ENCODE data around the gene ECSIT. TPM values are rescaled to one million over a fixed set of nuclear protein-coding genes. Genes with fewer than 3 reads are reported as not detected.
"Not testable (repeated sequence)": the region's sequence is repeated elsewhere in the genome, so short reads cannot be mapped to it uniquely, and the experiment has no call there.

The ECSIT gene
- polyA plus RNA-seq, 1 donor (not counting 4 experiments of a cell fraction or from before 2014, with no cell fraction given) = 16.0 TPM

GRCh38 chr19:11461453-11461852, 67.5 kb downstream of the ECSIT start:
- Histone ChIP-seq H3K9ac (ENCODE audit: control insufficient read depth, extremely low read depth, insufficient read depth, low read length) (no peak overlapping the region), H3K4me3 (ENCODE audit: control insufficient read depth in 2 of 3, extremely low read depth in 1 of 3, insufficient read depth in 2 of 3, low read depth in 1 of 3, low read length in 3 of 3) (no peak overlapping the region), H3K27me3 (ENCODE audit: control insufficient read depth, extremely low read depth, insufficient read depth, low read length) (no peaks in the 10 kb centered on the region), H3K9me3 (ENCODE audit: control insufficient read depth, low read depth, low read length) (no peaks in the 10 kb centered on the region), H2AFZ (ENCODE audit: control insufficient read depth, low read length) (no peak overlapping the region), H3K36me3 (ENCODE audit: control insufficient read depth in 2 of 2, extremely low read depth in 1 of 2, insufficient read depth in 2 of 2, low read length in 2 of 2) (no peaks in the 10 kb centered on the region), H3K4me2 (ENCODE audit: control insufficient read depth, extremely low read depth, insufficient read depth, low read depth, low read length) (no peak overlapping the region), H3K79me2 (ENCODE audit: control insufficient read depth, insufficient read depth, low read length) (no peaks in the 10 kb centered on the region), H3K9me1 (ENCODE audit: control insufficient read depth, extremely low read depth, insufficient read depth, low read length) (no peaks in the 10 kb centered on the region), H3K4me1 (ENCODE audit: control insufficient read depth, extremely low read depth, insufficient read depth, low read length) (no peaks in the 10 kb centered on the region), H4K20me1 (ENCODE audit: control insufficient read depth, extremely low read depth, insufficient read depth, low read length) (no peaks in the 10 kb centered on the region), H3K27ac (ENCODE audit: control insufficient read depth, insufficient read depth, low read length) (no peak overlapping the region)
- DNase-seq (ENCODE audit: low read depth, low spot score) (no peak), FAIRE-seq (no peak)
- dilution Hi-C loops (cut with MboI; ENCODE audit: extremely low pct_ligation_motif_present, low sequenced_read_pairs) = no loop called here
- no peak for TF ChIP-seq EZH2 (IDR thresholded peaks at IDR 0.05; ENCODE audit: low read length)
- no peak for TF ChIP-seq CTCF (optimal IDR thresholded peaks at IDR 0.05 in 1 of 3, IDR thresholded peaks at IDR 0.05 in 1 of 3, conservative IDR thresholded peaks at IDR 0.05 in 1 of 3; ENCODE audit: extremely low read depth in 1 of 3, insufficient read depth in 2 of 3, low read length in 3 of 3)

- Histone ChIP-seq H3K9ac (ENCODE audit: control insufficient read depth, extremely low read depth, insufficient read depth, low read length) (no peak overlapping the region), H3K79me2 (ENCODE audit: control insufficient read depth, insufficient read depth, low read length) (no peaks in the 10 kb centered on the region), H3K27me3 (ENCODE audit: control insufficient read depth, extremely low read depth, insufficient read depth, low read length) (no peaks in the 10 kb centered on the region), H3K36me3 (ENCODE audit: control insufficient read depth in 2 of 2, extremely low read depth in 1 of 2, insufficient read depth in 2 of 2, low read length in 2 of 2) (no peaks in the 10 kb centered on the region), H3K27ac (ENCODE audit: control insufficient read depth, insufficient read depth, low read length) (no peak overlapping the region), H3K4me1 (ENCODE audit: control insufficient read depth, extremely low read depth, insufficient read depth, low read length) (no peaks in the 10 kb centered on the region), H3K9me3 (ENCODE audit: control insufficient read depth, low read depth, low read length) (no peaks in the 10 kb centered on the region), H3K4me2 (ENCODE audit: control insufficient read depth, extremely low read depth, insufficient read depth, low read depth, low read length) (no peak overlapping the region), H2AFZ (ENCODE audit: control insufficient read depth, low read length) (no peak overlapping the region), H4K20me1 (ENCODE audit: control insufficient read depth, extremely low read depth, insufficient read depth, low read length) (no peaks in the 10 kb centered on the region), H3K9me1 (ENCODE audit: control insufficient read depth, extremely low read depth, insufficient read depth, low read length) (no peaks in the 10 kb centered on the region), H3K4me3 (ENCODE audit: control insufficient read depth in 2 of 3, extremely low read depth in 1 of 3, insufficient read depth in 2 of 3, low read depth in 1 of 3, low read length in 3 of 3) (no peak overlapping the region)
- FAIRE-seq = no peak
- no peak for DNase-seq (ENCODE audit: low read depth, low spot score)
- dilution Hi-C loops (cut with MboI; ENCODE audit: extremely low pct_ligation_motif_present, low sequenced_read_pairs) = no loop called here
- TF ChIP-seq CTCF (optimal IDR thresholded peaks at IDR 0.05 in 1 of 3, IDR thresholded peaks at IDR 0.05 in 1 of 3, conservative IDR thresholded peaks at IDR 0.05 in 1 of 3; ENCODE audit: extremely low read depth in 1 of 3, insufficient read depth in 2 of 3, low read length in 3 of 3) = peak; percentile 14 to 64 (median 38)
- TF ChIP-seq EZH2 (IDR thresholded peaks at IDR 0.05; ENCODE audit: low read length) = no peak
Measured at GRCh38 chr19:11460207-11460606, 68.7 kb downstream of the ECSIT start.

GRCh38 chr19:11458912-11459311, 70.0 kb downstream of the ECSIT start:
- H3K4me3 ChIP-seq (ENCODE audit: control insufficient read depth in 2 of 3, extremely low read depth in 1 of 3, insufficient read depth in 2 of 3, low read depth in 1 of 3, low read length in 3 of 3); H3K27ac ChIP-seq (ENCODE audit: control insufficient read depth, insufficient read depth, low read length); H3K36me3 ChIP-seq (ENCODE audit: control insufficient read depth in 2 of 2, extremely low read depth in 1 of 2, insufficient read depth in 2 of 2, low read length in 2 of 2); FAIRE-seq; H3K4me2 ChIP-seq (ENCODE audit: control insufficient read depth, extremely low read depth, insufficient read depth, low read depth, low read length); DNase-seq (ENCODE audit: low read depth, low spot score); dilution Hi-C loops (cut with MboI; ENCODE audit: extremely low pct_ligation_motif_present, low sequenced_read_pairs); H3K27me3 ChIP-seq (ENCODE audit: control insufficient read depth, extremely low read depth, insufficient read depth, low read length); H3K9me1 ChIP-seq (ENCODE audit: control insufficient read depth, extremely low read depth, insufficient read depth, low read length); H3K79me2 ChIP-seq (ENCODE audit: control insufficient read depth, insufficient read depth, low read length); H4K20me1 ChIP-seq (ENCODE audit: control insufficient read depth, extremely low read depth, insufficient read depth, low read length); H3K4me1 ChIP-seq (ENCODE audit: control insufficient read depth, extremely low read depth, insufficient read depth, low read length); H2AFZ ChIP-seq (ENCODE audit: control insufficient read depth, low read length); H3K9me3 ChIP-seq (ENCODE audit: control insufficient read depth, low read depth, low read length); H3K9ac ChIP-seq (ENCODE audit: control insufficient read depth, extremely low read depth, insufficient read depth, low read length): not testable (repeated sequence)

All from keratinocyte (primary cell).